WTC11 (cell line): ENCODE results near the gene LBHD2. TPM values are rescaled to one million over a fixed set of nuclear protein-coding genes. Genes with fewer than 3 reads are reported as not detected.
A peak's percentile ranks its signal among the peaks of the same experiment; 100 is the strongest.

Source experiments
- ATAC-seq: fragments of 200-7000 bp; cut with Tn5 transposase; 2 replicates; pipeline ENCODE4 v1.10.0; 2021; ENCODE audit warnings: mild to moderate bottlenecking, moderate library complexity
- CTCF ChIA-PET: fragments of 300-600 bp; sonication (Branson Sonifier 250); formaldehyde crosslinking; loops from one replicate; lab custom pipeline; 2021; ENCODE audit warnings: antibody characterized with exemption; lab: Charles Lee
- POLR2A ChIA-PET: fragments of 350-600 bp; sonication (Branson Sonifier 250); formaldehyde crosslinking; loops from one replicate; lab custom pipeline; 2021; ENCODE audit warnings: antibody characterized with exemption; lab: Charles Lee
- DNase-seq: peaks from one replicate; pipeline ENCODE4 v3.0.0; 2021; ENCODE audit warnings: low spot score
- H3K27ac Mint-ChIP-seq: 2 replicates; pipeline ENCODE4 v1.8.0; 2021; ENCODE audit warnings: mixed read lengths
- H3K27me3 Mint-ChIP-seq: 2 replicates; pipeline ENCODE4 v1.8.0; 2021; ENCODE audit warnings: low read depth, mild to moderate bottlenecking, moderate library complexity, mixed read lengths
- H3K36me3 Mint-ChIP-seq: 2 replicates; pipeline ENCODE4 v1.8.0; 2021; ENCODE audit warnings: mixed read lengths
- H3K4me1 Mint-ChIP-seq: 2 replicates; pipeline ENCODE4 v1.8.0; 2022; ENCODE audit warnings: mixed read lengths
- H3K4me3 Mint-ChIP-seq: 2 replicates; pipeline ENCODE4 v1.8.0; 2021; ENCODE audit warnings: mild to moderate bottlenecking, moderate library complexity, mixed read lengths
- H3K9me3 Mint-ChIP-seq: 2 replicates; pipeline ENCODE4 v1.8.0; 2021; ENCODE audit warnings: mixed read lengths
- ARID4B ChIP-seq: sonication (generic); formaldehyde crosslinking; IDR thresholded peaks from 2 replicates; pipeline ENCODE4 v1.8.0; 2023; ENCODE audit warnings: missing genetic modification reagents, mild to moderate bottlenecking, borderline replicate concordance
- ATF2 ChIP-seq: sonication (generic); formaldehyde crosslinking; IDR thresholded peaks from 2 replicates; pipeline ENCODE4 v1.8.1; 2022; ENCODE audit warnings: low read depth, missing genetic modification reagents, borderline replicate concordance
- CTCF ChIP-seq: fragments of 200-600 bp; IDR thresholded peaks from 2 replicates; pipeline ENCODE4 v1.8.0; 2022; ENCODE audit warnings: antibody characterized with exemption
- E2F1 ChIP-seq: sonication (generic); formaldehyde crosslinking; IDR thresholded peaks from 2 replicates; pipeline ENCODE4 v1.8.0; 2022; ENCODE audit warnings: mild to moderate bottlenecking, missing genetic modification reagents
- ELF4 ChIP-seq: sonication (generic); formaldehyde crosslinking; IDR thresholded peaks from 2 replicates; pipeline ENCODE4 v1.8.1; 2022; ENCODE audit warnings: low read depth, mild to moderate bottlenecking, moderate library complexity, missing genetic modification reagents
- FOXK1 ChIP-seq: sonication (generic); formaldehyde crosslinking; IDR thresholded peaks from 2 replicates; pipeline ENCODE4 v1.8.0; 2022; ENCODE audit warnings: mild to moderate bottlenecking, moderate library complexity, missing genetic modification reagents
- FOXP1 ChIP-seq: sonication (generic); formaldehyde crosslinking; IDR thresholded peaks from 2 replicates; pipeline ENCODE4 v1.8.0; 2022; ENCODE audit warnings: missing genetic modification reagents, mild to moderate bottlenecking, moderate library complexity, borderline replicate concordance
- GABPB1 ChIP-seq: sonication (generic); formaldehyde crosslinking; IDR thresholded peaks from 2 replicates; pipeline ENCODE4 v1.8.1; 2023; ENCODE audit warnings: mild to moderate bottlenecking, missing genetic modification reagents
- IRF2 ChIP-seq: sonication (generic); formaldehyde crosslinking; IDR thresholded peaks from 2 replicates; pipeline ENCODE4 v1.8.0; 2022; ENCODE audit warnings: low read depth, missing genetic modification reagents, borderline replicate concordance
- KAT7 ChIP-seq: sonication (generic); formaldehyde crosslinking; IDR thresholded peaks from 2 replicates; pipeline ENCODE4 v1.8.1; 2023; ENCODE audit warnings: missing genetic modification reagents, mild to moderate bottlenecking, borderline replicate concordance
- NFYB ChIP-seq: sonication (generic); formaldehyde crosslinking; conservative IDR thresholded peaks from 2 replicates; pipeline ENCODE4 v1.8.0; 2022; ENCODE audit warnings: low read depth, missing genetic modification reagents
- NR2C2 ChIP-seq: sonication (generic); formaldehyde crosslinking; IDR thresholded peaks from 2 replicates; pipeline ENCODE4 v1.8.0; 2022; ENCODE audit warnings: mild to moderate bottlenecking, missing genetic modification reagents
- PREB ChIP-seq: sonication (generic); formaldehyde crosslinking; IDR thresholded peaks from 2 replicates; pipeline ENCODE4 v1.8.1; 2022; ENCODE audit warnings: mild to moderate bottlenecking, missing genetic modification reagents, moderate library complexity, borderline replicate concordance
- RORB ChIP-seq: fragments of 250-450 bp; sonication (Bioruptor Pico); IDR thresholded peaks from 2 replicates; pipeline ENCODE4 v1.9.0; 2021; ENCODE audit warnings: mild to moderate bottlenecking
- TCF7 ChIP-seq: sonication (generic); formaldehyde crosslinking; IDR thresholded peaks from 2 replicates; pipeline ENCODE4 v1.8.0; 2022; ENCODE audit warnings: mild to moderate bottlenecking, low read depth, missing genetic modification reagents, moderate library complexity
- ZNF317 ChIP-seq: sonication (generic); formaldehyde crosslinking; IDR thresholded peaks from 2 replicates; pipeline ENCODE4 v1.8.1; 2023; ENCODE audit warnings: low read depth, mild to moderate bottlenecking, moderate library complexity, missing genetic modification reagents, borderline replicate concordance
- ZNF396 ChIP-seq: fragments of 250-450 bp; sonication (Bioruptor Pico); IDR thresholded peaks from 2 replicates; pipeline ENCODE4 v1.8.0; 2021; ENCODE audit warnings: mild to moderate bottlenecking, moderate library complexity, borderline replicate concordance
- total RNA-seq: library from RNA; stranded (reverse); gene quantifications from 3 replicates; pipeline ENCODE4 v1.2.3, GENCODE V29; 2021
- TF ChIP-seq, protein P1 (sequence below): fragments of 250-450 bp; sonication (Bioruptor Pico); IDR thresholded peaks from 2 replicates; pipeline ENCODE4 v1.9.0; 2021; ENCODE audit warnings: mild to moderate bottlenecking
- TF ChIP-seq, protein P2 (sequence below): sonication (generic); formaldehyde crosslinking; IDR thresholded peaks from 2 replicates; pipeline ENCODE4 v1.8.1; 2023; ENCODE audit warnings: mild to moderate bottlenecking, missing genetic modification reagents

The LBHD2 gene
- total RNA-seq, 1 experiment from 2014 or later, result not detected

- no peak for ATAC-seq
- POLR2A ChIA-PET, result no interaction called here
- CTCF ChIA-PET, result interaction anchor here (0.6 to 12.3 kb wide), 8 partner anchors 12 to 171 kb away, joined by 3 to 199 read pairs (median 8); no protein-coding TSS in a partner anchor
- no peak for DNase-seq
- H3K36me3 Mint-ChIP-seq, result no peaks in the 10 kb centered on the region
- no peak overlapping the region for H3K27ac Mint-ChIP-seq
- H3K4me3 Mint-ChIP-seq, result peak overlapping the region; percentile 56; the same call in 1 of the 2 replicates
- H3K27me3 Mint-ChIP-seq, result peaks cover 40% of the 10 kb centered on the region
- no peaks in the 10 kb centered on the region for H3K9me3 Mint-ChIP-seq
- no peak for TF ChIP-seq NFYB
- TF ChIP-seq ATF2, result no peak
- TF ChIP-seq FOXP1, result 0 out of 2 replicates have a peak, but pooled peaks have one; percentile 10
- TF ChIP-seq IRF2 (CRISPR knock-in tag), result no peak
- TF ChIP-seq RORB (CRISPR knock-in tag), result no peak
- no peak for TF ChIP-seq NR2C2 (CRISPR knock-in tag)
- no peak for TF ChIP-seq GABPB1 (CRISPR knock-in tag)
- TF ChIP-seq FOXK1 (CRISPR knock-in tag), result no peak
- no peak for TF ChIP-seq KAT7 (CRISPR knock-in tag)
- peaks cover 21% of the 10 kb centered on the region for H3K4me1 Mint-ChIP-seq
These were observed 41.4 kb downstream of the LBHD2 start for GRCh38 chr14:103125098-103126070.

DNA sequence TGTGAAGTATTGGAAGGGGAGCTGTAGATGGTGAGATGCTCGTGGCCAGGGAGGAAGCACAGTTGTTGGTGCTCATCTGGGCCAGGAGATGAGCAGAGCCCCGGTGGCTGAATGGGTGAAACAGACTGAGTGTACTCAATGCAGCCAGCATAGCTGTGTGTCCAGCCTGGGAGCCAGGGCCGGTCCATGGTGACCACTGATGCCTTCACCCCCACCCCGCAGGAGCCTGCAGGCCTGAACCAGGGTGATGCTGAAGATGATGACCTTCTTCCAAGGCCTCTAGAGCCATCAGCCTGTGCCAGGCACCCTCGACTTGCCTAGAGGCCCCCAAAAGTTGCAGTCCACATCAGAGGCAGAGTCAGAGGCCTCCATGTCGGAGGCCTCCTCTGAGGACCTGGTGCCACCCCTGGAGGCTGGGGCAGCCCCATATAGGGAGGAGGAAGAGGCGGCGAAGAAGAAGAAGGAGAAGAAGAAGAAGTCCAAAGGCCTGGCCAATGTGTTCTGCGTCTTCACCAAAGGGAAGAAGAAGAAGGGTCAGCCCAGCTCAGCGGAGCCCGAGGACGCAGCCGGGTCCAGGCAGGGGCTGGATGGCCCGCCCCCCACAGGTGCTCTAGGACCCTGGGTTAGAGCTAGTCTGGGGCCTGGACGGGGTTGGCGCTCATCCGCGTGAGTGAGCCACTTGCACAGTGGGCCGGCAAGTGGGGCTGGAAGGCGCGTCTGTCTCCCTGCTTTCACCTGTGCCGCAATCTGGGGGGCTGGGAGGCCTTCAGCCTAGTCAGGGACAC is 42.3 kb downstream of the LBHD2 start:
- POLR2A ChIA-PET, result interaction anchor here (0.5 to 1.9 kb wide), 4 partner anchors 11 to 1356 kb away, joined by 3 to 5 read pairs (median 4); no protein-coding TSS in a partner anchor
- H3K27me3 Mint-ChIP-seq, result peaks cover 40% of the 10 kb centered on the region
- TF ChIP-seq ARID4B (CRISPR knock-in tag), result no peak
- no peak for TF ChIP-seq CTCF
- no peak for TF ChIP-seq ELF4
- TF ChIP-seq, protein P1, sequence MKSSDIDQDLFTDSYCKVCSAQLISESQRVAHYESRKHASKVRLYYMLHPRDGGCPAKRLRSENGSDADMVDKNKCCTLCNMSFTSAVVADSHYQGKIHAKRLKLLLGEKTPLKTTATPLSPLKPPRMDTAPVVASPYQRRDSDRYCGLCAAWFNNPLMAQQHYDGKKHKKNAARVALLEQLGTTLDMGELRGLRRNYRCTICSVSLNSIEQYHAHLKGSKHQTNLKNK (CRISPR knock-in tag), result no peak
- no peak for TF ChIP-seq ZNF317 (CRISPR knock-in tag)
- TF ChIP-seq KAT7 (CRISPR knock-in tag), result no peak
- no peak for TF ChIP-seq ZNF396
- no peak for TF ChIP-seq TCF7 (CRISPR knock-in tag)
- TF ChIP-seq, protein P2, sequence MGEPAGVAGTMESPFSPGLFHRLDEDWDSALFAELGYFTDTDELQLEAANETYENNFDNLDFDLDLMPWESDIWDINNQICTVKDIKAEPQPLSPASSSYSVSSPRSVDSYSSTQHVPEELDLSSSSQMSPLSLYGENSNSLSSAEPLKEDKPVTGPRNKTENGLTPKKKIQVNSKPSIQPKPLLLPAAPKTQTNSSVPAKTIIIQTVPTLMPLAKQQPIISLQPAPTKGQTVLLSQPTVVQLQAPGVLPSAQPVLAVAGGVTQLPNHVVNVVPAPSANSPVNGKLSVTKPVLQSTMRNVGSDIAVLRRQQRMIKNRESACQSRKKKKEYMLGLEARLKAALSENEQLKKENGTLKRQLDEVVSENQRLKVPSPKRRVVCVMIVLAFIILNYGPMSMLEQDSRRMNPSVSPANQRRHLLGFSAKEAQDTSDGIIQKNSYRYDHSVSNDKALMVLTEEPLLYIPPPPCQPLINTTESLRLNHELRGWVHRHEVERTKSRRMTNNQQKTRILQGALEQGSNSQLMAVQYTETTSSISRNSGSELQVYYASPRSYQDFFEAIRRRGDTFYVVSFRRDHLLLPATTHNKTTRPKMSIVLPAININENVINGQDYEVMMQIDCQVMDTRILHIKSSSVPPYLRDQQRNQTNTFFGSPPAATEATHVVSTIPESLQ, result no peak
- no peak for TF ChIP-seq PREB
- no peak for TF ChIP-seq E2F1 (CRISPR knock-in tag)

More for the DNA sequence above, 42.3 kb downstream of the LBHD2 start:
- CTCF ChIA-PET, result interaction anchor here (0.6 to 12.3 kb wide), 29 partner anchors 8 to 170 kb away, joined by 3 to 199 read pairs (median 5); no protein-coding TSS in a partner anchor
- Mint-ChIP-seq H3K4me3 (peak overlapping the region; percentile 56), H3K36me3 (no peaks in the 10 kb centered on the region), H3K27ac (no peak overlapping the region), H3K4me1 (peaks cover 28% of the 10 kb centered on the region), H3K9me3 (no peaks in the 10 kb centered on the region)
- DNase-seq, result no peak
- ATAC-seq, result no peak
